Measurements from ENCODE around the gene GLRA2. TPM values are rescaled to one million over a fixed set of nuclear protein-coding genes. Genes with fewer than 3 reads are reported as not detected.

GLRA2 gene
- not detected for total RNA-seq (2021; ENCODE audit: unreplicated experiment)
- not detected for polyA plus RNA-seq (2012; ENCODE audit: insufficient read length)
- not detected for Bru-seq, nascent RNA
- BruChase-seq, experiment 1, labeled RNA remaining after a 2-hour chase: not detected
- not detected for BruChase-seq, experiment 2, labeled RNA remaining after a 6-hour chase
- long read RNA-seq: 0 reads

- no peak for DNase-seq (ENCODE audit: low read depth, low spot score)
- Histone ChIP-seq H3K27me3 (ENCODE audit: control insufficient read depth, insufficient read depth, low read length) (no peaks in the 10 kb centered on the region), H3K4me1 (ENCODE audit: control insufficient read depth, insufficient read depth, low read length) (no peaks in the 10 kb centered on the region), H3K9me3 (ENCODE audit: control insufficient read depth, insufficient read depth, low read depth, low read length) (no peaks in the 10 kb centered on the region), H3K4me3 (ENCODE audit: low read depth in 2 of 2, low read length in 2 of 2) (no peak within 1 kb of the TSS), H3K36me3 (ENCODE audit: control insufficient read depth, insufficient read depth, low read length) (no peaks in the 10 kb centered on the region), H3K27ac (ENCODE audit: low read length) (no peak within 1 kb of the TSS)
- intact Hi-C loops (cut with micrococcal nuclease; ENCODE audit: unreplicated experiment): loop anchor here (5.0 to 10.0 kb wide), 2 partner anchors 487 to 615 kb away; no protein-coding TSS in a partner anchor
- TF ChIP-seq REST (IDR thresholded peaks at IDR 0.05; ENCODE audit: insufficient read depth in 1 of 2, low read depth in 2 of 2, low read length in 1 of 2): peak; percentile 74 to 79
- TF ChIP-seq TCF7L2 (IDR thresholded peaks at IDR 0.05; ENCODE audit: low read depth, low read length): no peak
- POLR2A ChIA-PET: no interaction called here
- in situ Hi-C loops (cut with HindIII; ENCODE audit: low pct_unique_long_range_greater_than_20kb, low sequenced_read_pairs): no loop called here
- no TSS peak for BruUV-seq (replicated peaks)
- ATAC-seq: no peak
- CTCF ChIA-PET: no interaction called here
These were observed at the start of gene GLRA2 for GRCh38 chrX:14529290-14529989. TSS of gene GLRA2 (plus strand) at chrX:14529536. CDS start at chrX:14530058, 522 bp downstream.

- ATAC-seq: no peak
- no peaks in the 10 kb centered on the region for H3K27me3 ChIP-seq (ENCODE audit: control insufficient read depth, insufficient read depth, low read length)
- BruUV-seq (replicated peaks): no TSS peak
- H3K4me3 ChIP-seq (ENCODE audit: low read depth in 2 of 2, low read length in 2 of 2): no peak overlapping the region
- TF ChIP-seq REST (IDR thresholded peaks at IDR 0.05; ENCODE audit: insufficient read depth in 1 of 2, low read depth in 2 of 2, low read length in 1 of 2): no peak
- TF ChIP-seq TCF7L2 (IDR thresholded peaks at IDR 0.05; ENCODE audit: low read depth, low read length): no peak
- TF ChIP-seq POLR2AphosphoS5 (IDR thresholded peaks at IDR 0.05; ENCODE audit: low read depth, low read length): no peak
- no peak for TF ChIP-seq CTCF (IDR thresholded peaks at IDR 0.05)
- TF ChIP-seq SIN3A (IDR thresholded peaks at IDR 0.05; ENCODE audit: borderline replicate concordance, insufficient read depth, low read depth, low read length): no peak
- DNase-seq (ENCODE audit: low read depth, low spot score): no peak
- ChIA-PET CTCF (no interaction called here), POLR2A (no interaction called here)
- no peaks in the 10 kb centered on the region for H3K36me3 ChIP-seq (ENCODE audit: control insufficient read depth, insufficient read depth, low read length)
- in situ Hi-C loops (cut with HindIII; ENCODE audit: low pct_unique_long_range_greater_than_20kb, low sequenced_read_pairs): no loop called here
- H3K27ac ChIP-seq (ENCODE audit: low read length): no peak overlapping the region
- no peaks in the 10 kb centered on the region for H3K4me1 ChIP-seq (ENCODE audit: control insufficient read depth, insufficient read depth, low read length)
- intact Hi-C loops (cut with micrococcal nuclease; ENCODE audit: unreplicated experiment): no loop called here
- H3K9me3 ChIP-seq (ENCODE audit: control insufficient read depth, insufficient read depth, low read depth, low read length): no peaks in the 10 kb centered on the region
These were observed 39.9 kb upstream of the GLRA2 start for GRCh38 chrX:14489437-14489836.

All from Panc1 (cell line).